Subcutaneous abdominal adipose tissue (tissue), 5 donors: ENCODE results near the gene MGAT5.

Experiments used
- H3K27ac ChIP-seq: one replicate; pipeline ENCODE4 v1.7.0; 2013; ENCODE audit warnings: low read depth, mild to moderate bottlenecking, inconsistent platforms, low read length, moderate library complexity
- H3K27me3 ChIP-seq, 5 donors: one replicate each; pipeline ENCODE4 v1.7.0; 2013; ENCODE audit warnings: low read length in 5 of 5, inconsistent platforms in 1 of 5; ENCODE audit not compliant: control insufficient read depth in 5 of 5, insufficient read depth in 4 of 5
- H3K36me3 ChIP-seq, 5 donors: one replicate each; pipeline ENCODE4 v1.7.0; 2013; ENCODE audit warnings: low read length in 5 of 5; ENCODE audit not compliant: control insufficient read depth in 5 of 5, insufficient read depth in 5 of 5
- H3K4me1 ChIP-seq, 5 donors: one replicate each; pipeline ENCODE4 v1.7.0; 2013; ENCODE audit warnings: low read length in 5 of 5, mild to moderate bottlenecking in 3 of 5, moderate library complexity in 1 of 5; ENCODE audit not compliant: control insufficient read depth in 5 of 5, insufficient read depth in 5 of 5
- H3K4me3 ChIP-seq, 5 donors: one replicate each; pipeline ENCODE4 v1.7.0; 2013; ENCODE audit warnings: low read length in 5 of 5, low read depth in 1 of 5
- H3K9ac ChIP-seq, 5 donors: one replicate each; pipeline ENCODE4 v1.7.0; 2013; ENCODE audit warnings: low read length in 5 of 5, mild to moderate bottlenecking in 4 of 5, moderate library complexity in 3 of 5
- H3K9me3 ChIP-seq, 5 donors: one replicate each; pipeline ENCODE4 v1.7.0; 2013; ENCODE audit warnings: low read length in 5 of 5; ENCODE audit not compliant: control insufficient read depth in 5 of 5
- donor health status: healthy.
- donor health status: healthy.
- donor health status: healthy.
- donor health status: healthy.
- donor health status: healthy.

MGAT5 gene

DNA sequence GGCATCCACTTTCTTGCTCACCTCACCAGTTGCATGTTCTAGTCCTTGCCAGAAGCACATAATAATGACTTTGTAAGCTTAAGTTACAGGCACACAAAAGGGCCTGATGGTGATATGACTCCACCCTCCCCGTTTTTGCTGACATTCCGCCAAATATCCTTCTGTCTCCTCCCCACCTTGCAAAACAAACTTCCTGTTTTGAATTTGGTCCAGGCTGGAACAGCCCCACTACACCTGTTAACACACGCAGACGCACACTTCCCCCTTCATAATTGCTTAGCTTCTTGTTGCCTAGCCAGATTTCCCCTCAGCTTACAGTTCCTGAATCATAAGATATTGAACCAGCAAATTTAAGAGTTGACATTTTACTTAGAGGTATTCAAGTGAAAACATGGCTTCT is at the start of gene MGAT5:
TSS of gene MGAT5 (plus strand) at position 269 of the 400 bp plus-strand sequence. CDS start 332 bp downstream, outside the sequence.
- Histone ChIP-seq H3K4me1 (peaks cover 0 to 32% (median 16%) of the 10 kb centered on the region in 5 donors), H3K9me3 (no peaks in the 10 kb centered on the region), H3K27me3 (no peaks in the 10 kb centered on the region), H3K4me3 (no peak within 1 kb of the TSS), H3K9ac (no peak within 1 kb of the TSS), H3K27ac (no peak within 1 kb of the TSS), H3K36me3 (peaks cover 3 to 7% (median 6%) of the 10 kb centered on the region in 5 donors)

DNA sequence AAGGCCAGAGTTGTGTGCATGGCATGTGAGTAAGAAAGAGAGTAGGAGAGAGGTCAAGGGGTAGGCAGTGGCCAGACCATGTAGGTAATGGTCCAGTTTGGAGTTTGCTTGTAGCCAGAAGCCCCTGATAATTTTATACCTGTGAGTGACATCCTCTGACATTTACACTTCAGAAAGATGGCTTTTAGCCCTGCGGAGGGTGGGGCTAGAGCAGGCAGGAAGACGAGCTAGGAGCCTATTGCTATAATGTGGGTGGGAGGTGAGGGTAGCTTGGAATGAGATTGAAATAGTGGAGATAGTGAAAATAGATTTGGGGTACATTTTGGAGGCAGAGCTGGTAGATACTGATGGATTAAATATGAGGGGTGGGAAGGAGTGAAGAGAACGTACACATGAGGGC is 48.8 kb upstream of the MGAT5 start:
- peaks cover 0 to 37% (median 16%) of the 10 kb centered on the region in 5 donors for H3K4me1 ChIP-seq

GRCh38 chr2:134206031-134206430 is 47.8 kb upstream of the MGAT5 start:
- H3K27ac ChIP-seq: no peak overlapping the region
- H3K4me3 ChIP-seq: no peak overlapping the region
- H3K27me3 ChIP-seq: no peaks in the 10 kb centered on the region
- H3K36me3 ChIP-seq: no peaks in the 10 kb centered on the region
- H3K9ac ChIP-seq: no peak overlapping the region
- H3K4me1 ChIP-seq: peaks cover 0 to 37% (median 12%) of the 10 kb centered on the region in 5 donors
- no peaks in the 10 kb centered on the region for H3K9me3 ChIP-seq

More for the DNA sequence above, 48.8 kb upstream of the MGAT5 start:
- Histone ChIP-seq H3K9me3 (no peaks in the 10 kb centered on the region), H3K27me3 (no peaks in the 10 kb centered on the region), H3K4me3 (no peak overlapping the region), H3K36me3 (no peaks in the 10 kb centered on the region), H3K9ac (no peak overlapping the region), H3K27ac (no peak overlapping the region)

DNA sequence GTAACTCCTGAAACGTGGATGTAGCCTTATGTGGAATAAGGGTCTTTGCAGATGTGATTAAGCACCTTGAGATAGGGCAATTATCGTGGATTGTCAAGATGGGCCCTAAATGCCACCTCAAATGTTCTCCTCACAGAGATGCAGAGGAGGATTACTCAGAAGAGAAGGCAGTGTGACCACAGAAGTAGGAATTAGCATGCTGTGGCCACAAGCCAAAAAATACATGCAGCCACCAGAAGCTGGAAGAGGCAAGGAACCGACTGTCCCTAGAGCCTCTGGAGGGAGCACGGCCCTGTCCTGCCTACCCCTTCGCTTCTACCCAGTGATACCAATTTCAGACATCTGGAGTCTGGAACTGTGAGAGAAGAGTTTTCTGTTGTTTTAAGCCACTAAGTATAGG is 47.3 kb upstream of the MGAT5 start:
- peaks cover 0 to 37% (median 12%) of the 10 kb centered on the region in 5 donors for H3K4me1 ChIP-seq
- no peak overlapping the region for H3K4me3 ChIP-seq
- no peaks in the 10 kb centered on the region for H3K36me3 ChIP-seq
- H3K9ac ChIP-seq: no peak overlapping the region
- H3K27me3 ChIP-seq: no peaks in the 10 kb centered on the region
- H3K9me3 ChIP-seq: no peaks in the 10 kb centered on the region
- H3K27ac ChIP-seq: no peak overlapping the region

GRCh38 chr2:134207589-134208209 is 46.2 kb upstream of the MGAT5 start:
- Histone ChIP-seq H3K36me3 (no peaks in the 10 kb centered on the region), H3K27me3 (no peaks in the 10 kb centered on the region), H3K27ac (no peak overlapping the region), H3K9ac (no peak overlapping the region), H3K4me3 (no peak overlapping the region), H3K4me1 (peaks cover 0 to 37% (median 7%) of the 10 kb centered on the region in 5 donors), H3K9me3 (no peaks in the 10 kb centered on the region)

DNA sequence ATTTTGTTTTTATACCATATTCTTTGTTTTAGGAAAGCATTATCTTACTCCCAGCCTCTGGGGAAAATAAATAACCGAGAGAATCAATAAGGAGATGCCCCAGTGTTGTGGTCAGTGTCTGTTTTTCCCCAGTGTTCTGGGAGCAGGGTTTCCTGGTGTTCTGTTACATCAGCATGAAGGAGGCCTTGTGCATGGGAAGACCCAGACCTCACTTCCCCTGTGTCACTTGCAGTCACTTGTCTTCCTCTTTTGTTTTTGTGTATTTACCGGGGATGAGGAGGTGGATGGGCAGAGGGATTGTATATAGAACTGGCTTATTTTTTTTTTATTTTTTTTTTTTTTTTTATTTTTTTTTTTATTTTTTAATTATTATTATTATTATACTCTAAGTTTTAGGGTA is 45.0 kb upstream of the MGAT5 start:
- Histone ChIP-seq H3K9ac (no peak overlapping the region), H3K4me3 (no peak overlapping the region), H3K27me3 (no peaks in the 10 kb centered on the region), H3K27ac (no peak overlapping the region), H3K9me3 (no peaks in the 10 kb centered on the region), H3K36me3 (no peaks in the 10 kb centered on the region), H3K4me1 (peaks cover 0 to 37% (median 7%) of the 10 kb centered on the region in 5 donors)

DNA sequence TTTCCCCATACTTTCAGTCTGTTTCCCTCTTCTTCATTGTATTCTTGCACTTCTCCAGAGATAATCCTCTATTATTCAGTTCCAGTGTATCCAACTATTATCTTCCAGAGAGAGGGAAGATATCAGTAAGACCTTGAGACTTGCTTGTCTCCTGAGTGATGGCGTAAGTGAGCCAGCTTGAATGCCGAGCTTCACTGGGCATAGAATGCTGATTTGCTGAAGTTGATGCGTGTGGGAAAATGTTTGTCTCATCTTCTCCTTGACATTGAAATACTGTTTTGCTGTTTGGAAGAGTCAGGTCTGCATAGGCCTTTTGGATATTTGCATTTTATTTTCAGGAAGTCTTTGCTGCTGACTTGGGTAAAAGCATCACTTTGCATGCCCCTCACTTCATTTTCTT is 41.1 kb upstream of the MGAT5 start:
- Histone ChIP-seq H3K9ac (no peak overlapping the region), H3K27ac (no peak overlapping the region), H3K36me3 (no peaks in the 10 kb centered on the region), H3K4me3 (no peak overlapping the region), H3K9me3 (no peaks in the 10 kb centered on the region), H3K4me1 (peaks cover 0 to 9% (median 7%) of the 10 kb centered on the region in 5 donors), H3K27me3 (no peaks in the 10 kb centered on the region)

DNA sequence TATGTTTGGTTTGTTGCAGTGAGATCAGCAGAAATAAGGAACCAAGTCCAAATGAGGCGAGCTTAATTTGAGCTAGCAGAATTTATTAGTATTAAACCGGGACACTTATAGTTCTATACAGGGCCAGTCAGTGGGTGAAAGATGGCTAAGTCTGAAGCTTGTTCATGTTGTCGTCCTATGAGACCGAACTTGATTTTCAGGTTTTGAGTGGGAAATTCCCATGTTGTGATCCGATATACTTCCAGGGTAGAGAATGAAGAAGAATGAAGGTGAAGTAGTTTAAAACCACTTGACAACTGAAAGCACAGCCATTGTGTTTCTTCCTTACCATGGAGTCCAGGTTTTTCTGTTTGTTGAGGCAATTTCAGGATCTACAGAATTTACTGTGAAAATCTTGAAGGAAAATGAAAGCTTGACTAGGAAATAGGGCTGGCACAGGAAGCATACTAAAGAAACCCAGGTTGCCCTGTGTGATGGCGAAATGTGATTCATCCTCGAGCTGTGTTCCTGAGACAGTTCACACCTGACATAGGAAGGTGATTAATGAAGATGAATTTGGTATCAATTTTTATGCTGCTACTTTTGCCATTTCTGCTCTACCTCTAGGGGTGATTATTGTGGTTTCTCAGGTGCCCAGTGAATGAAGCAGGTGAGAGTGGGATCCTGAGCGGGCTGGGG is 37.6 kb upstream of the MGAT5 start:
- Histone ChIP-seq H3K36me3 (no peaks in the 10 kb centered on the region), H3K4me1 (peaks cover 0 to 21% (median 9%) of the 10 kb centered on the region in 5 donors), H3K27me3 (no peaks in the 10 kb centered on the region), H3K27ac (no peak overlapping the region), H3K9ac (no peak overlapping the region), H3K4me3 (no peak overlapping the region), H3K9me3 (no peaks in the 10 kb centered on the region)

- H3K36me3 ChIP-seq: no peaks in the 10 kb centered on the region
Measured at GRCh38 chr2:134217351-134217750, 36.5 kb upstream of the MGAT5 start.

DNA sequence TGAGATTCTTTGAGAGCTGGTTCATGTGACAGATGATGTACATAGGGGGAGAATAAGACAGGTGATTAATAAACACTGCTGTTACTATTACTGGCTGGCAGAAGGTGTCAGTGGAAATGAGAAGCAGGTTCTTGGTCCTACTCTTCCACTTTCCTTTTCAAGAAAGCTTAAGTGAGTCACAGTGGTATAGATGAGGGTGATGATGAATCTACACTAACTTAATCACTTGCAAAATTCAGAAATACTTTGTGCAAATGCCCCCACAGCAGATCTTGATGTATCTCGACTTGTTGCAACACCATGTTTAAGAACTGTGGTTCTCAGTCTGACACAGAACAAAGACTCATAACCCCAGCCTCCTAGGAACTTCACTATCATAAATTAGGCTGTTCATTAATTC is 35.9 kb upstream of the MGAT5 start:
- Histone ChIP-seq H3K4me1 (peaks cover 0 to 21% (median 9%) of the 10 kb centered on the region in 5 donors), H3K9ac (no peak overlapping the region), H3K27me3 (no peaks in the 10 kb centered on the region), H3K4me3 (no peak overlapping the region), H3K36me3 (no peaks in the 10 kb centered on the region), H3K27ac (no peak overlapping the region), H3K9me3 (no peaks in the 10 kb centered on the region)

More at GRCh38 chr2:134217351-134217750, 36.5 kb upstream of the MGAT5 start:
- Histone ChIP-seq H3K9ac (no peak overlapping the region), H3K4me3 (no peak overlapping the region), H3K27ac (no peak overlapping the region), H3K27me3 (no peaks in the 10 kb centered on the region), H3K9me3 (no peaks in the 10 kb centered on the region), H3K4me1 (peaks cover 0 to 21% (median 9%) of the 10 kb centered on the region in 5 donors)
